GM19463 (cell line): ENCODE data around the gene ATP6V0D1.

Experiments
- ATAC-seq: cut with Tn5 transposase; IDR thresholded peaks from one replicate; pipeline ENCODE4 v1.9.1; 2021; ENCODE audit warnings: mild to moderate bottlenecking, moderate library complexity; ENCODE audit not compliant: unreplicated experiment

Gene ATP6V0D1

GRCh38 chr16:67463691-67464090, 17.3 kb downstream of the ATP6V0D1 start:
- no peak for ATAC-seq

DNA sequence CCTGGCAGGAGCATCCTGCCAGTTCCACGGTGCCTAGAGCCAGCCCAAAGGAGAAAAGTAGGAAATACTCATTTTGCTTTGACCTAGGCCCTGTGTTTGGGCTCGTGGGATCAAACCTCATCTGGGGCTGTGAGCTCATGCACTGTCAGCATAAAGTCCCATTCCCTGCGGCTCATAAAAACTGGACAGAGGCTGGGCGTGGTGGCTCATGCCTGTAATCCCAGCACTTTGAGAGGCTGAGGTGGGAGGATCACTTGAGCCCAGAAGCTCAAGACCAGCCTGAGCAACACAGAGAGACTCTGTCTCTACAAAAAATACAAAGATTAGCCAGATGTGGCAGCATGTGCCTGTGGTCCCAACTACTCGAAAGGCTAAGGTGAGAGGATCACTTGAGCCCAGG, 17.9 kb downstream of the ATP6V0D1 start:
- no peak for ATAC-seq

GRCh38 chr16:67462279-67462655, 18.7 kb downstream of the ATP6V0D1 start:
- no peak for ATAC-seq

GRCh38 chr16:67461600-67462278, 19.2 kb downstream of the ATP6V0D1 start:
- ATAC-seq = no peak

GRCh38 chr16:67460961-67461360, 20.0 kb downstream of the ATP6V0D1 start:
- ATAC-seq = no peak

- ATAC-seq = no peak
These were observed 20.8 kb downstream of the ATP6V0D1 start for GRCh38 chr16:67460168-67460567.

- ATAC-seq = no peak
These were observed 21.2 kb downstream of the ATP6V0D1 start for GRCh38 chr16:67459861-67460150.

GRCh38 chr16:67459066-67459860, 21.7 kb downstream of the ATP6V0D1 start:
- ATAC-seq = no peak

DNA sequence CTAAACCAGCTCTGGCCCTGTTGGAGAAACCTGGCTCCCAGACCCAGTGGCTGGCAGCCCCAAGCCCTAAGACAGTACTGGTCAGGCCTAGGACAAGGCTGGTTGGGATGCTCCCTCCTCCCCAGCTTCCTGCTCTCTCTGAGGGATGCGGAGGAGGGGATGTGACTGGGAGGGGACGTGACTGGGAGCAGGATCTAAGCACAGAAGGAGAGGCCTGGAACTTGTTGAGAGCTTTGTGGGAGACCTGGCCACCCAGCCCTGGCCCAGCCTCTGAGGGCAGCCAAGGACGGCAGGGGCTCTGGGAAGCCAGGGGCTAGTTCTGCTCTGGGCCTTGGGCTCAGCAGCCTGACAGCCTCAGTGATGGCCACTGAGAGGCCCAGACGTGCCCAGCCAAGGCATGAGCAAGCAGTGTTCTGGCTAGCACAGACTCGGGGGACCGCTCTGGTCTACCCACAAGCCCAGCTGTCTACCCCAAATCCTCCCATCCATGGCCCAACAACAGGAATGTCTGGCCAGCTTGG, 22.8 kb downstream of the ATP6V0D1 start:
- ATAC-seq = no peak

- ATAC-seq = no peak
These were observed 23.3 kb downstream of the ATP6V0D1 start for GRCh38 chr16:67457611-67458010.

GRCh38 chr16:67456391-67457081, 24.4 kb downstream of the ATP6V0D1 start:
- no peak for ATAC-seq

DNA sequence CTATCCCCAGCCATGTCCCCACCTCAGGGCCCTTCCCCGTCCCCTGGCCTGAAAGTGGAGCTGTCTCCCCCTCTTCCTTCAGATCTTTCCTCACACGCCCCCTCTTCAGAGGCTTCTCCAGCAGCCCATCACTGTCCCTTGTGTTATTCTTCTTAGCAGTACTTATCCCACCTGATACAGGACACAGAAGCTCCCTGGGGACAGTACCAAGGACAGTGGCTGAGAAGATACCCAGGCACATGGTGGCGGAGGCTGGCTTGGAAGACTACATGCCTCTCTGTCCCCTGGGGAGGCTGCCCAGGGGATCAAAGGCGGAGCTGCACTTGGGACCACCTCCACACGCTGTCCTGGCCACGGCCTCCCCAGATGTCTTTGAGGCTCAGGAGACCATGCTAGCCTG, 26.1 kb downstream of the ATP6V0D1 start:
- ATAC-seq = no peak

GRCh38 chr16:67454104-67454503, 26.9 kb downstream of the ATP6V0D1 start:
- ATAC-seq = no peak

- ATAC-seq = no peak
These were observed 29.1 kb downstream of the ATP6V0D1 start for GRCh38 chr16:67451704-67452435.

DNA sequence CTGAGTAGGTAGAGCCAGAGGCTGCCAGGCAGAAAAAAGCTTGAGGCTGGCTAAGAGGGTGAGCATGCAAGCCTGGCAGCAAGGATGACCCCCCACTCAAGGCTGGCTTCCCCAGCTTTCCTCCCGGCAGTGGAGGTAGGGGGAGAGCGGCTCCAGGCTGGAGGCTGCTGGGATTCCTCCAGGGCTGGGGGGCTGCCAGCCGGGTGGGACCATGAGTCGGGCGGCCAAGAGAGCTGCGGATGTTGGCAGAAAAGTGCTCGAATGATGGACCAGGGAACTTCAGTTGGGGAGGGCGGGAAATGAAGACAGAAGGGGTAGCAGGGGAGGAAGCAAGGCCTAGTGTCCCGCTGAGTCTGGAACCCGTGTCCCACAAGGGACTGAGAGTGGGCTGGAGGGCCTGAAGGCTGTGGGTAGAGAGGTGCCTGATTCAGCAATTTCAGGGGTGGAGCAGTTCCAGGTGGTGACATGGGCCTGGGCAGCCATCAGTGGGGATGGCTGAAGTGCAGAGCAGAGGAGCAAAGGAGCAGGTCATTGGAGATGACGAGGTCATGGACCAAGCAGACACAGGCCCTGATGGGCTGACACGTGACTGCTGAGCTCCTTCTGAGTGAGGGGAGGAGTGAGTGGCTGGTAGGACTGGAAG, 29.8 kb downstream of the ATP6V0D1 start:
- no peak for ATAC-seq

DNA sequence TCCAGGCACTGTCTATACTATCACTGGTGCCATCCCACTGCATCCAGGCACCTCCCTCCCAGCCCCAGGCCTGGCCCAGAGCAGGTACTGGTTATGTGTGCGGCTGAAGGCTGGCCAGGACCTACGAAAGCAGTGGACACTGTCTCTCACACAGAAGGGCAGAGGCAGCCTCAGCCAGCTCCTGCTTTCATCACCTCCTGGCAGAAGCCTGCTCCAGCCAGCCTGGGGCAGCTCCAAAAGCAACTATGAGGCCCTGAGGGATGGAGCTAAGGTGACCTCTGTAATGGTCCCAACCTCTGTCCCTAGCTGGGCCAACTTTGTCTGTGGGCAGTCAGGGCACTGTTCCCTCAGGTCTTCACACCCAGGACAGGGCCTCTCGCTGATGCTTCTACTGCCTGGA, 31.2 kb downstream of the ATP6V0D1 start:
- no peak for ATAC-seq

GRCh38 chr16:67449336-67449735, 31.6 kb downstream of the ATP6V0D1 start:
- no peak for ATAC-seq

- ATAC-seq = no peak
These were observed 32.4 kb downstream of the ATP6V0D1 start for GRCh38 chr16:67448580-67448979.

DNA sequence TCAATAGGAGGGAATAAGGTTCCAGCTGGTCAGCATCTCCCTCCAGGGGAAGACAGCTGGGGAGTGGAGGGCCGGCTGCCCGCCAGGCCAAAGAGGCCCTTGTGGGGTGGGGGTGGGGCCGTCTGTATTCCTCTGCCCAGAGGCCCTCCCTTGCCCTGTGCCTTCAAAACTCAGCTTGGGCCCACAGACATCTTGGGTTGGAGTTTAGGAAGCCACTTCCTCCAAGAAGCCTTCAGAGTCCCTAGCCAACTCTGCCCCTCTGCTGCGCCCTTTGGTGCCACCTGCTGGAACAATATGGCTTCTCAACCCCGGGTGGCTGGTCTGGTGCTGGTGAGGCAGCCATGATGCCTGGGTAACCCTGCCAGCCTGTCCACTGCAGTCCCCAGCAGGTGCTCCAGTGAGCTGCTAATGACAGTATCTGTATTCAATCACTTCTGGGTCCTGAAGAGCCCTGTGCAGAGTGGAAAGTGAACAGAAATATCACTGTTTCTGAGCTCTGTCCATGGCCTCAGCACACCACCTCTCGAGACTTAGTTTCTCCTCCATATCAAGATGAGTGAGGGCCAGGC, 33.4 kb downstream of the ATP6V0D1 start:
- ATAC-seq = peak; percentile 57

GRCh38 chr16:67446968-67447507, 33.9 kb downstream of the ATP6V0D1 start:
- ATAC-seq = no peak
